Dedifferentiated amniotic fluid mesenchymal stem cell (primary cell): Measurements from ENCODE around the gene BMP3.

Source experiments
- DNase-seq: peaks from one replicate; pipeline ENCODE4 v3.0.0-alpha.2; 2016; ENCODE audit errors: extremely low spot score

Gene BMP3

GRCh38 chr4:81040012-81040659 is 9.6 kb downstream of the BMP3 start:
- peak; percentile 61 for DNase-seq

- DNase-seq: no peak
Measured at GRCh38 chr4:81042578-81043365, 12.3 kb downstream of the BMP3 start.

GRCh38 chr4:81049330-81049729 is 18.8 kb downstream of the BMP3 start:
- DNase-seq: no peak

- DNase-seq: no peak
Measured at GRCh38 chr4:81049907-81050306, 19.4 kb downstream of the BMP3 start.

- DNase-seq: peak; percentile 63
Measured at GRCh38 chr4:81052119-81053068, 21.9 kb downstream of the BMP3 start.

GRCh38 chr4:81058621-81059020 is 28.1 kb downstream of the BMP3 start:
- DNase-seq: no peak

GRCh38 chr4:81060587-81061343 is 30.3 kb downstream of the BMP3 start:
- no peak for DNase-seq

- no peak for DNase-seq
Measured at GRCh38 chr4:81061344-81061730, 30.8 kb downstream of the BMP3 start.

- no peak for DNase-seq
Measured at GRCh38 chr4:81062001-81062400, 31.5 kb downstream of the BMP3 start.

- no peak for DNase-seq
Measured at GRCh38 chr4:81065446-81065845, 34.9 kb downstream of the BMP3 start.

GRCh38 chr4:81069706-81070331 is 39.3 kb downstream of the BMP3 start:
- peak; percentile 90 for DNase-seq

GRCh38 chr4:81071013-81071412 is 40.5 kb downstream of the BMP3 start:
- no peak for DNase-seq

- DNase-seq: no peak
Measured at GRCh38 chr4:81081156-81081555, 50.6 kb downstream of the BMP3 start.

GRCh38 chr4:81084029-81084428 is 53.5 kb downstream of the BMP3 start:
- DNase-seq: no peak

GRCh38 chr4:81084634-81085033 is 54.1 kb downstream of the BMP3 start:
- DNase-seq: no peak

- DNase-seq: no peak
Measured at GRCh38 chr4:81085291-81085690, 54.8 kb downstream of the BMP3 start.

- DNase-seq: no peak
Measured at GRCh38 chr4:81085979-81086378, 55.5 kb downstream of the BMP3 start.

GRCh38 chr4:81093720-81094401 is 63.4 kb downstream of the BMP3 start:
- DNase-seq: no peak

GRCh38 chr4:81095389-81095788 is 64.9 kb downstream of the BMP3 start:
- DNase-seq: no peak

- no peak for DNase-seq
Measured at GRCh38 chr4:81096566-81096965, 66.1 kb downstream of the BMP3 start.

- DNase-seq: no peak
Measured at GRCh38 chr4:81102107-81102506, 71.6 kb downstream of the BMP3 start.
